ENCODE measurements around the gene PSORS1C2.

PSORS1C2 gene

GRCh38 chr6:31112478-31112877, 26.4 kb downstream of the PSORS1C2 start, which contains the start of gene C6orf15:
C6orf15 (minus strand) TSS chr6:31112575; CDS start chr6:31112555, 20 bp downstream.
- no peak for DNase-seq

GRCh38 chr6:31111712-31112111, 27.2 kb downstream of the PSORS1C2 start:
- no peak for DNase-seq

- DNase-seq: no peak
Measured at GRCh38 chr6:31110825-31111582, 27.9 kb downstream of the PSORS1C2 start.

- no peak for DNase-seq
Measured at GRCh38 chr6:31107052-31107451, 31.8 kb downstream of the PSORS1C2 start.

GRCh38 chr6:31103136-31103535, 35.7 kb downstream of the PSORS1C2 start:
- no peak for DNase-seq

GRCh38 chr6:31098449-31098938, 40.4 kb downstream of the PSORS1C2 start:
- DNase-seq: no peak

- no peak for DNase-seq
Measured at GRCh38 chr6:31096656-31097055, 42.2 kb downstream of the PSORS1C2 start.

- no peak for DNase-seq
Measured at GRCh38 chr6:31096215-31096614, 42.7 kb downstream of the PSORS1C2 start.

- peak; percentile 46 for DNase-seq
Measured at GRCh38 chr6:31094389-31094881, 44.4 kb downstream of the PSORS1C2 start.

GRCh38 chr6:31092769-31093505, 45.9 kb downstream of the PSORS1C2 start:
- DNase-seq: no peak

GRCh38 chr6:31092238-31092637, 46.6 kb downstream of the PSORS1C2 start:
- no peak for DNase-seq

- DNase-seq: no peak
Measured at GRCh38 chr6:31091680-31092079, 47.2 kb downstream of the PSORS1C2 start.

- no peak for DNase-seq
Measured at GRCh38 chr6:31090973-31091364, 47.9 kb downstream of the PSORS1C2 start.

- no peak for DNase-seq
Measured at GRCh38 chr6:31090275-31090972, 48.4 kb downstream of the PSORS1C2 start.
